GM12878 (cell line): ENCODE data around the gene SHB. TPM values are rescaled to one million over a fixed set of nuclear protein-coding genes. Genes with fewer than 3 reads are reported as not detected.

Source experiments
- ATAC-seq: fragments of 200-7000 bp; cut with Tn5 transposase; 3 replicates; pipeline ENCODE4 v1.9.1; 2020; ENCODE audit warnings: mild to moderate bottlenecking, moderate library complexity
- BruUV-seq: library from RNA; stranded (reverse); fragments of 400-500 nt; replicated peaks from 2 replicates; lab custom pipeline; 2021; lab: Mats Ljungman, UMichigan
- CTCF ChIA-PET: fragments of 300-600 bp; sonication (Branson Sonifier 250); formaldehyde crosslinking; extraction: SDS; loops from one replicate; lab custom pipeline; 2021; ENCODE audit warnings: inconsistent platforms; lab: Yijun Ruan, JAX
- POLR2A ChIA-PET: fragments of 350-600 bp; formaldehyde crosslinking; extraction: SDS; loops from one replicate; lab custom pipeline; 2021; ENCODE audit warnings: inconsistent platforms; lab: Charles Lee
- RAD21 ChIA-PET: fragments of 300-600 bp; sonication (Branson Sonifier 250); formaldehyde crosslinking; loops from one replicate; lab custom pipeline; 2023; ENCODE audit warnings: antibody characterized with exemption; ENCODE audit not compliant: unreplicated experiment; lab: Charles Lee
- SMC1A ChIA-PET: fragments of 300-600 bp; sonication (Branson Sonifier 250); formaldehyde crosslinking; loops from one replicate; lab custom pipeline; 2023; ENCODE audit not compliant: unreplicated experiment, uncharacterized antibody; lab: Charles Lee
- DNase-seq: peaks from one replicate; pipeline ENCODE4 v3.0.0-alpha.2; 2011; ENCODE audit warnings: low read depth, low spot score
- FAIRE-seq: peaks from 3 replicates; lab custom pipeline; 2011; peaks lifted over from hg19 to GRCh38; lab: Jason Lieb, UNC
- H2AFZ ChIP-seq: 2 replicates; pipeline ENCODE4 v1.6.0; 2011; ENCODE audit warnings: low read depth, low read length, control low read depth; ENCODE audit not compliant: control insufficient read depth
- H3K27ac ChIP-seq: 2 replicates; pipeline ENCODE4 v1.5.1; 2011; ENCODE audit warnings: control low read depth; ENCODE audit not compliant: control insufficient read depth, insufficient read depth
- H3K27me3 ChIP-seq, 2 experiments: replicated peaks in 1 of 2; 2 replicates each; pipeline versions ENCODE4 v1.6.0 to v1.6.1; 2011; ENCODE audit warnings: low read length in 1 of 2; ENCODE audit not compliant: control insufficient read depth in 2 of 2, insufficient read depth in 2 of 2
- H3K36me3 ChIP-seq, 2 experiments: 2 replicates each; pipeline ENCODE4 v1.5.1; 2011; ENCODE audit warnings: low read length in 1 of 2; ENCODE audit not compliant: control insufficient read depth in 2 of 2, insufficient read depth in 2 of 2
- H3K4me1 ChIP-seq: 2 replicates; pipeline ENCODE4 v1.6.1; 2011; ENCODE audit warnings: mild to moderate bottlenecking, low read length, moderate library complexity, mixed read lengths; ENCODE audit not compliant: control insufficient read depth, insufficient read depth
- H3K4me2 ChIP-seq: 2 replicates; pipeline ENCODE4 v1.6.0; 2011; ENCODE audit warnings: control low read depth; ENCODE audit not compliant: control insufficient read depth, insufficient read depth
- H3K4me3 ChIP-seq: fragments of 200-600 bp; sonication (generic); 2 replicates; pipeline ENCODE4 v1.5.1; 2016
- H3K79me2 ChIP-seq: 2 replicates; pipeline ENCODE4 v1.6.0; 2011; ENCODE audit warnings: low read length; ENCODE audit not compliant: control insufficient read depth, insufficient read depth
- H3K9ac ChIP-seq: 2 replicates; pipeline ENCODE4 v1.8.0; 2011; ENCODE audit warnings: low read length, control low read depth, mixed read lengths; ENCODE audit not compliant: control insufficient read depth, insufficient read depth
- H3K9me3 ChIP-seq: replicated peaks from 3 replicates; pipeline ENCODE4 v1.5.1; 2011; ENCODE audit warnings: mild to moderate bottlenecking, low read length; ENCODE audit not compliant: control insufficient read depth, insufficient read depth
- H4K20me1 ChIP-seq: 2 replicates; pipeline ENCODE4 v1.6.0; 2011; ENCODE audit not compliant: control insufficient read depth, insufficient read depth
- ATF7 ChIP-seq: fragments of 450-650 bp; IDR thresholded peaks from 2 replicates; pipeline ENCODE4 v1.6.1; 2016; ENCODE audit warnings: low read depth, mild to moderate bottlenecking
- BCL3 ChIP-seq: IDR thresholded peaks from 2 replicates; pipeline ENCODE4 v1.6.1; 2011; ENCODE audit warnings: borderline replicate concordance, low read depth, mild to moderate bottlenecking, moderate library complexity, low read length; ENCODE audit not compliant: insufficient read depth, poor library complexity, severe bottlenecking
- CHD2 ChIP-seq: IDR thresholded peaks from 2 replicates; pipeline ENCODE4 v1.6.1; 2011; ENCODE audit warnings: low read depth, low read length, improper control_type of control experiment, borderline replicate concordance
- CHD4 ChIP-seq: fragments of 200-600 bp; sonication (generic); IDR thresholded peaks from 2 replicates; pipeline ENCODE4 v1.6.1; 2016; ENCODE audit warnings: mild to moderate bottlenecking
- MLLT1 ChIP-seq: fragments of 450-650 bp; IDR thresholded peaks from 2 replicates; pipeline ENCODE4 v1.6.1; 2016; ENCODE audit warnings: mild to moderate bottlenecking
- STAT3 ChIP-seq: IDR thresholded peaks from 2 replicates; pipeline ENCODE4 v1.6.1; 2011; ENCODE audit warnings: low read depth, low read length, improper control_type of control experiment
- ZNF207 ChIP-seq: fragments of 450-650 bp; IDR thresholded peaks from 2 replicates; pipeline ENCODE4 v1.6.1; 2014; ENCODE audit warnings: antibody characterized with exemption, mild to moderate bottlenecking, borderline replicate concordance
- ZNF384 ChIP-seq: IDR thresholded peaks from 2 replicates; pipeline ENCODE4 v1.6.1; 2012; ENCODE audit warnings: low read depth, mild to moderate bottlenecking, low read length, improper control_type of control experiment, borderline replicate concordance
- WGBS: methylation state at CpG from one replicate; pipeline ENCODE4 v1.1.6; 2016; ENCODE audit warnings: low lambda C conversion rate; ENCODE audit not compliant: insufficient replicate concordance, insufficient coverage; ENCODE audit errors: missing lambda C conversion rate; 5-methylcytosine and 5-hydroxymethylcytosine counted together
- in situ Hi-C: fragments of 300-500 bp; cut with MboI; formaldehyde crosslinking; loops from 9 replicates; pipeline ENCODE4 v1.14.3; 2018; ENCODE audit warnings: mixed read lengths
- intact Hi-C: fragments of 100-400 bp; cut with micrococcal nuclease; formaldehyde crosslinking; loops from one replicate; pipeline ENCODE4 v1.14.2; 2022; ENCODE audit not compliant: unreplicated experiment
- polyA plus RNA-seq, 11 experiments: library from polyadenylated mRNA; depleted of rRNA in 4 of 11; unstranded in 6 of 11; stranded (reverse) in 5 of 11; fragments of >200 nt; fragmentation: Nextera tagmentation in 4 of 11; fragmentation: Illumina TruSeq in 1 of 11; extraction: Ambion mirVana in 4 of 11; extraction: Trizol in 1 of 11; gene quantifications; 1 replicate in 1 of 11; 2 replicates in 10 of 11; pipeline versions ENCODE4 v1.2.1 to v1.2.3, GENCODE V29; 2011 to 2016; ENCODE audit warnings: inconsistent platforms in 2 of 11, missing spikeins in 2 of 11, low read depth in 1 of 11
- total RNA-seq, 4 experiments: library from RNA; depleted of rRNA in 3 of 4; stranded (reverse); fragments of >200 nt in 3 of 4; fragmentation: Illumina TruSeq in 1 of 4; extraction: Trizol in 1 of 4; gene quantifications; 2 replicates each; pipeline versions ENCODE4 v1.2.1 to v1.2.3, GENCODE V29; 2013 to 2021
- TF ChIP-seq, protein P1 (sequence below): fragments of 150-350 bp; IDR thresholded peaks from 2 replicates; pipeline ENCODE4 v1.6.1; 2016; ENCODE audit warnings: low read depth, low read length
- TF ChIP-seq, protein P2 (sequence below): fragments of 450-650 bp; IDR thresholded peaks from 2 replicates; pipeline ENCODE4 v1.6.1; 2016; ENCODE audit warnings: mild to moderate bottlenecking
- TF ChIP-seq, protein P3 (sequence below): fragments of 450-650 bp; formaldehyde crosslinking; IDR thresholded peaks from 2 replicates; pipeline ENCODE4 v1.4.0; 2020; ENCODE audit warnings: mild to moderate bottlenecking, moderate library complexity

SHB gene
- total and polyA plus RNA-seq, 10 of the 15 experiments (the other 5 are each of a cell fraction or from before 2014, with no cell fraction given), result 0.29 to 6.2 (median 1.3) TPM

GRCh38 chr9:37947471-37947870 is 121.6 kb downstream of the SHB start:
- ChIA-PET POLR2A (no interaction called here), SMC1A (no interaction called here), CTCF (interaction anchor here (1.5 kb wide), 1 partner anchor 13 kb away, joined by 3 read pairs; no protein-coding TSS in a partner anchor), RAD21 (no interaction called here)
- Histone ChIP-seq H3K79me2 (no peaks in the 10 kb centered on the region), H3K4me1 (peaks cover 8% of the 10 kb centered on the region), H3K36me3 (no peaks in the 10 kb centered on the region; a peak in 1 of 4 replicates), H3K9ac (no peak overlapping the region), H3K4me2 (no peak overlapping the region), H3K9me3 (no peaks in the 10 kb centered on the region), H3K27ac (no peak overlapping the region), H3K4me3 (no peak overlapping the region), H3K27me3 (no peaks in the 10 kb centered on the region; a peak in 1 of 4 replicates), H4K20me1 (no peaks in the 10 kb centered on the region), H2AFZ (no peak overlapping the region)
- BruUV-seq, result no TSS peak
- ATAC-seq (no peak), DNase-seq (no peak), FAIRE-seq (no peak)
- in situ Hi-C loops (no loop called here), intact Hi-C loops (no loop called here)
- WGBS, result 46% methylated on average over 7 of the region's 7 CpGs
- TF ChIP-seq, protein P1, sequence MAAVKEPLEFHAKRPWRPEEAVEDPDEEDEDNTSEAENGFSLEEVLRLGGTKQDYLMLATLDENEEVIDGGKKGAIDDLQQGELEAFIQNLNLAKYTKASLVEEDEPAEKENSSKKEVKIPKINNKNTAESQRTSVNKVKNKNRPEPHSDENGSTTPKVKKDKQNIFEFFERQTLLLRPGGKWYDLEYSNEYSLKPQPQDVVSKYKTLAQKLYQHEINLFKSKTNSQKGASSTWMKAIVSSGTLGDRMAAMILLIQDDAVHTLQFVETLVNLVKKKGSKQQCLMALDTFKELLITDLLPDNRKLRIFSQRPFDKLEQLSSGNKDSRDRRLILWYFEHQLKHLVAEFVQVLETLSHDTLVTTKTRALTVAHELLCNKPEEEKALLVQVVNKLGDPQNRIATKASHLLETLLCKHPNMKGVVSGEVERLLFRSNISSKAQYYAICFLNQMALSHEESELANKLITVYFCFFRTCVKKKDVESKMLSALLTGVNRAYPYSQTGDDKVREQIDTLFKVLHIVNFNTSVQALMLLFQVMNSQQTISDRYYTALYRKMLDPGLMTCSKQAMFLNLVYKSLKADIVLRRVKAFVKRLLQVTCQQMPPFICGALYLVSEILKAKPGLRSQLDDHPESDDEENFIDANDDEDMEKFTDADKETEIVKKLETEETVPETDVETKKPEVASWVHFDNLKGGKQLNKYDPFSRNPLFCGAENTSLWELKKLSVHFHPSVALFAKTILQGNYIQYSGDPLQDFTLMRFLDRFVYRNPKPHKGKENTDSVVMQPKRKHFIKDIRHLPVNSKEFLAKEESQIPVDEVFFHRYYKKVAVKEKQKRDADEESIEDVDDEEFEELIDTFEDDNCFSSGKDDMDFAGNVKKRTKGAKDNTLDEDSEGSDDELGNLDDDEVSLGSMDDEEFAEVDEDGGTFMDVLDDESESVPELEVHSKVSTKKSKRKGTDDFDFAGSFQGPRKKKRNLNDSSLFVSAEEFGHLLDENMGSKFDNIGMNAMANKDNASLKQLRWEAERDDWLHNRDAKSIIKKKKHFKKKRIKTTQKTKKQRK, result no peak
- no peak for TF ChIP-seq CHD2
- no peak for TF ChIP-seq CHD4
- TF ChIP-seq ATF7, result no peak
- TF ChIP-seq ZNF384, result no peak
- TF ChIP-seq, protein P2, sequence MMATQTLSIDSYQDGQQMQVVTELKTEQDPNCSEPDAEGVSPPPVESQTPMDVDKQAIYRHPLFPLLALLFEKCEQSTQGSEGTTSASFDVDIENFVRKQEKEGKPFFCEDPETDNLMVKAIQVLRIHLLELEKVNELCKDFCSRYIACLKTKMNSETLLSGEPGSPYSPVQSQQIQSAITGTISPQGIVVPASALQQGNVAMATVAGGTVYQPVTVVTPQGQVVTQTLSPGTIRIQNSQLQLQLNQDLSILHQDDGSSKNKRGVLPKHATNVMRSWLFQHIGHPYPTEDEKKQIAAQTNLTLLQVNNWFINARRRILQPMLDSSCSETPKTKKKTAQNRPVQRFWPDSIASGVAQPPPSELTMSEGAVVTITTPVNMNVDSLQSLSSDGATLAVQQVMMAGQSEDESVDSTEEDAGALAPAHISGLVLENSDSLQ, result no peak
- no peak for TF ChIP-seq ZNF207
- no peak for TF ChIP-seq MLLT1
- no peak for TF ChIP-seq STAT3
- TF ChIP-seq, protein P3, sequence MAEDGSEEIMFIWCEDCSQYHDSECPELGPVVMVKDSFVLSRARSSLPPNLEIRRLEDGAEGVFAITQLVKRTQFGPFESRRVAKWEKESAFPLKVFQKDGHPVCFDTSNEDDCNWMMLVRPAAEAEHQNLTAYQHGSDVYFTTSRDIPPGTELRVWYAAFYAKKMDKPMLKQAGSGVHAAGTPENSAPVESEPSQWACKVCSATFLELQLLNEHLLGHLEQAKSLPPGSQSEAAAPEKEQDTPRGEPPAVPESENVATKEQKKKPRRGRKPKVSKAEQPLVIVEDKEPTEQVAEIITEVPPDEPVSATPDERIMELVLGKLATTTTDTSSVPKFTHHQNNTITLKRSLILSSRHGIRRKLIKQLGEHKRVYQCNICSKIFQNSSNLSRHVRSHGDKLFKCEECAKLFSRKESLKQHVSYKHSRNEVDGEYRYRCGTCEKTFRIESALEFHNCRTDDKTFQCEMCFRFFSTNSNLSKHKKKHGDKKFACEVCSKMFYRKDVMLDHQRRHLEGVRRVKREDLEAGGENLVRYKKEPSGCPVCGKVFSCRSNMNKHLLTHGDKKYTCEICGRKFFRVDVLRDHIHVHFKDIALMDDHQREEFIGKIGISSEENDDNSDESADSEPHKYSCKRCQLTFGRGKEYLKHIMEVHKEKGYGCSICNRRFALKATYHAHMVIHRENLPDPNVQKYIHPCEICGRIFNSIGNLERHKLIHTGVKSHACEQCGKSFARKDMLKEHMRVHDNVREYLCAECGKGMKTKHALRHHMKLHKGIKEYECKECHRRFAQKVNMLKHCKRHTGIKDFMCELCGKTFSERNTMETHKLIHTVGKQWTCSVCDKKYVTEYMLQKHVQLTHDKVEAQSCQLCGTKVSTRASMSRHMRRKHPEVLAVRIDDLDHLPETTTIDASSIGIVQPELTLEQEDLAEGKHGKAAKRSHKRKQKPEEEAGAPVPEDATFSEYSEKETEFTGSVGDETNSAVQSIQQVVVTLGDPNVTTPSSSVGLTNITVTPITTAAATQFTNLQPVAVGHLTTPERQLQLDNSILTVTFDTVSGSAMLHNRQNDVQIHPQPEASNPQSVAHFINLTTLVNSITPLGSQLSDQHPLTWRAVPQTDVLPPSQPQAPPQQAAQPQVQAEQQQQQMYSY (CRISPR knock-in tag), result no peak
- no peak for TF ChIP-seq BCL3
